GM10248 (cell line): ENCODE results near the gene TBX2.
A peak's percentile ranks its signal among the peaks of the same experiment; 100 is the strongest.

Experiments
- CTCF ChIA-PET: fragments of 300-600 bp; sonication (Branson Sonifier 250); formaldehyde crosslinking; extraction: SDS; loops from one replicate; lab custom pipeline; 2021; ENCODE audit warnings: antibody characterized with exemption; lab: Yijun Ruan, JAX
- POLR2A ChIA-PET: fragments of 350-650 bp; sonication (Branson Sonifier 250); formaldehyde crosslinking; extraction: SDS; loops from one replicate; lab custom pipeline; 2020; ENCODE audit warnings: antibody characterized with exemption; lab: Yijun Ruan, JAX
- DNase-seq: peaks from one replicate; pipeline ENCODE4 v3.0.0; 2012; ENCODE audit errors: extremely low spot score
- CTCF ChIP-seq: IDR thresholded peaks from 2 replicates; pipeline ENCODE4 v1.5.1; 2012; ENCODE audit warnings: mild to moderate bottlenecking, low read depth; ENCODE audit errors: extremely low read depth, missing control alignments, control extremely low read depth

TBX2 gene

DNA sequence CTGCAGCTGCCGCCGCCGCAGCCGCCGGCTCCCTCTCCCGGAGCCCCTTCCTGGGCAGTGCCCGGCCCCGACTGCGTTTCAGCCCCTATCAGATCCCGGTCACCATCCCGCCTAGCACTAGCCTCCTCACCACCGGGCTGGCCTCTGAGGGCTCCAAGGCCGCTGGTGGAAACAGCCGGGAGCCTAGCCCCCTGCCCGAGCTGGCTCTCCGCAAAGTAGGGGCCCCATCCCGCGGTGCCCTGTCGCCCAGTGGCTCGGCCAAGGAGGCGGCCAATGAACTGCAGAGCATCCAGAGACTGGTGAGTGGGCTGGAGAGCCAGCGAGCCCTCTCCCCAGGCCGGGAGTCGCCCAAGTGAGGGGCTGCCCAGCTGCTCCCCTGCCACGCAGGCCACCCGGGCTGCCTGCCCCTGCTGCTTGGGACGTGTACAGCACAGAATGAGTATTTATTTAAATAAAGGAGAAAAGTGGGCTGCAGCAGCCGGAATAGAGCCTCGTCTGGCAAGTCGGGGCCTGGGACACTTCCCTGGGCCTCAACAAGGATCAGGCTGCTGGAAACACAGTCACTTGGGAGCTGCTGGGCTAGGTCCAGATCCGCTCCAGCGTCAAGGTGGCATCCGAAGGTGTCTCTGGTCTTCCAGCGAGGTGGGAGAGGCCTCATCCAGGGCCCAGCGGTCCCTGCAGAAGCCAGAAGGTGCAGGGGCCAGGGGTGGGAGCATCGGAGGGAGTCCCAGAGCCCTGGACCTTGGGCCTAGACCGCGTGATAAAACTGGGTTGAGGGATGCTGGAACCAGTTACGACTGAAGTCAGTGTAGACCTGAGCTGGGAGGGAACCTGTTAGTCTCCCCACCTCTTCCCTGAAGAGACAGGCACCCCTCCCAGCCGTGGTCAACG, 8.8 kb downstream of the TBX2 start:
- POLR2A ChIA-PET, result no interaction called here
- CTCF ChIA-PET, result interaction anchor here (0.9 to 1.2 kb wide), 4 partner anchors 11 to 166 kb away, joined by 3 to 4 read pairs (median 3); no protein-coding TSS in a partner anchor
- no peak for TF ChIP-seq CTCF
- DNase-seq, result no peak

DNA sequence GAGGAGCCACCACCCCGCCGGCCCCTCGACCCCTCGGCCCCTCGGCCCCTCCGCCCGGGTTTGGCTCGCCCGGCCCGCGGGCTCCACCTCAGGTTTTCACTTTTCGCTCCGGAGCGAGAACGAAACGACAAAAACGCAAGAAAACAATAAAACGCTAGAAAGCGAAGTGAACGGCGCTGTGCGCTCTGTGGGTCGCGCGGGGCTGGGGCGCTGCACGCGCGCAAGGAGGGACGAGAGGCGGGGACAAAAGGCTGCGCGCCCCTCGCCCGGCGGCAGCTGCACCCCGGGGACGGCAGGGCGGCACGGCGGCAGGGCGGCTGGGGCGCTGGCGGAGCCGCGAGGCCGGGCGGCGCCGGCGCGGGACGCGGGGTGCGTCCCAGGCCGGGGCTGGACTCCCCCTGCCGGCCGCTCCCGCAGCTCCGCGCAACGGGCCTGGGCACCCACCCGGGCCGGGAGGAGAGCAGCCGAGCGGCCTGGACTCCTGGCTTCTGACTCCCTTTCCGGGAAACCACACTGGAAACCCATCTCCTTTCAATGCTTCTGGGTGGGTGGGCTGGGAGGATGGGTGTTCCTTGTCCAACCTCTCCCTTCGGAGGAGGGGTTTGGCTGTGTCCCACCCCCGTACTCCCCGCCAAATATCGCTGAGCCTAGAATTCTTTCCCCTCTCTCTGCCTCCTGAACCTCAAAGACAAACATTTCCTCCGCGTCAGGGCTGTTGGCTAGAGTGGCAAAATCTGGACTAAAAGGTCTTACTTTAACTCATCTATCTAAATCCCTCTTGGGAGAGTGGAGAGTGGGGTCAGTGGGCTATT, 9.9 kb downstream of the TBX2 start:
- ChIA-PET CTCF (interaction anchor here (0.6 to 1.6 kb wide), 7 partner anchors 15 to 891 kb away, joined by 3 to 7 read pairs (median 3); no protein-coding TSS in a partner anchor), POLR2A (no interaction called here)
- DNase-seq, result peak; percentile 69
- TF ChIP-seq CTCF, result peak; percentile 48

DNA sequence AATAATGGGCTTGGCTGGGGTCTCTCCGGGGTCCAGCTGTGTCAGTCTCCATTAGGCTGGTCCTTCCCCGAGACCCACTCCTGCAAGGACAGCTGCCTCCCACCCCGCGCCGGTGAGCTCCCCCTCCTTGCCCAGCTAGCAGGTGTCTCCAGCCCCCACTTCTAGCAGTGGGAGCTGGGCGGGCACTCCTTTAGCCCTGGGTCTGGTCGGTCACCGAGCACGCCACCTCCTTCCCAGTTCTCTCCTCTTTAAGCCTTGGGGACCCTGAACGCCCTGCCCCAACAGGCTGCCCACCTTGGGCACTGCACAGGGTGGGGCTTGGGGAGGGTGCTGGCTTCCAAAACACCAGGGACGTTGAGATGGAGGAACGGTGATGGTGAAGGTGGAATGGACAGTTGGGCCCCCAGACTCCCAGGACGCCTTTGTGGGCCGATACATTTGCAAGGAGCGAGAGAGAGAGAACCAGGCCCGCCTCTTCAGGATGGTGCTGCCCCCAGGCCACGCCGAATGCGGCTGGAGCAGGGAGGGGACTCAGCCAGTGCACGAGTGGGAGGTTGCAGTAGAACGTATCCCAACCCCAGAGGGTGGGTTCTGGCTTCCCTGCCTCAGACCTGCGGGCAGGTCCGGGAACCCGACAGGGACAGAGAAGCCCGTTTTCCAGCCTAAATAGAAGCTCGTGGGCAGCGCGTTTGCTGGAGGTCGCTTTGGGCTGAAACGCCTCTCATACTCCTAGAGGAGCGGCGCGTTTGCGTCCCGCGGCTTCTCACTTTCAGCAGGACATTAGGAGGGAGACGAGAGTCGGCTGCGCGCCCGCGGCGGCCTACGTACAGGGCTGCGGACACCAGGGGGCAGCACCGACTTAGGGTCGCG, 10.7 kb downstream of the TBX2 start:
- ChIA-PET CTCF (interaction anchor here (1.1 to 5.9 kb wide), 8 partner anchors 9 to 700 kb away, joined by 3 to 43 read pairs (median 3); no protein-coding TSS in a partner anchor), POLR2A (no interaction called here)
- peak; percentile 61 for DNase-seq
- TF ChIP-seq CTCF, result peak; percentile 63

GRCh38 chr17:61411011-61411260, 11.3 kb downstream of the TBX2 start:
- CTCF ChIA-PET, result interaction anchor here (1.1 to 5.9 kb wide), 6 partner anchors 9 to 699 kb away, joined by 3 to 43 read pairs (median 4); no protein-coding TSS in a partner anchor
- no peak for DNase-seq
- POLR2A ChIA-PET, result no interaction called here
- TF ChIP-seq CTCF, result no peak

GRCh38 chr17:61411261-61412142, 11.9 kb downstream of the TBX2 start:
- DNase-seq, result peak; percentile 51
- ChIA-PET POLR2A (no interaction called here), CTCF (interaction anchor here (0.6 to 5.9 kb wide), 38 partner anchors 9 to 702 kb away, joined by 3 to 43 read pairs (median 4); partner anchors contain the start of gene TBX2)
- TF ChIP-seq CTCF, result no peak
